HepG2 (cell line): ENCODE data around the gene RABGAP1. TPM values are rescaled to one million over a fixed set of nuclear protein-coding genes. Genes with fewer than 3 reads are reported as not detected.

Source experiments
- ARID4A ChIP-seq: sonication (generic); formaldehyde crosslinking; IDR thresholded peaks from 2 replicates; pipeline ENCODE4 v1.5.0; 2020; ENCODE audit warnings: mild to moderate bottlenecking, missing genetic modification reagents, borderline replicate concordance
- CBX1 ChIP-seq: IDR thresholded peaks from one replicate; pipeline ENCODE4 v1.6.1; 2016; ENCODE audit warnings: antibody characterized with exemption, low read depth
- EED ChIP-seq: sonication (generic); formaldehyde crosslinking; IDR thresholded peaks from 2 replicates; pipeline ENCODE4 v1.5.0; 2020; ENCODE audit warnings: mild to moderate bottlenecking, missing genetic modification reagents
- FOSL1 ChIP-seq: sonication (generic); formaldehyde crosslinking; IDR thresholded peaks from 2 replicates; pipeline ENCODE4 v1.9.0; 2021; ENCODE audit warnings: missing genetic modification reagents, borderline replicate concordance
- GMEB2 ChIP-seq: IDR thresholded peaks from 2 replicates; pipeline ENCODE4 v1.6.1; 2016; ENCODE audit warnings: missing biosample characterization, missing genetic modification reagents, low read depth
- IKZF4 ChIP-seq: sonication (generic); formaldehyde crosslinking; IDR thresholded peaks from 2 replicates; pipeline ENCODE4 v1.5.1; 2020; ENCODE audit warnings: borderline replicate concordance, mild to moderate bottlenecking, low read depth, missing genetic modification reagents; ENCODE audit errors: not compliant biosample characterization
- IKZF5 ChIP-seq: IDR thresholded peaks from 2 replicates; pipeline ENCODE4 v1.6.1; 2018; ENCODE audit warnings: missing genetic modification reagents, mild to moderate bottlenecking, missing compliant biosample characterization
- KLF15 ChIP-seq: sonication (generic); formaldehyde crosslinking; IDR thresholded peaks from 2 replicates; pipeline ENCODE4 v1.8.1; 2023; ENCODE audit warnings: borderline replicate concordance, mild to moderate bottlenecking, inconsistent platforms, missing genetic modification reagents, mixed read lengths
- MBD4 ChIP-seq: IDR thresholded peaks from 2 replicates; pipeline ENCODE4 v1.6.1; 2012; ENCODE audit warnings: low read length, inconsistent platforms, borderline replicate concordance
- PBX3 ChIP-seq: sonication (generic); formaldehyde crosslinking; IDR thresholded peaks from 2 replicates; pipeline ENCODE4 v1.8.1; 2023; ENCODE audit warnings: missing genetic modification reagents, inconsistent platforms, borderline replicate concordance
- SNAI1 ChIP-seq: sonication (generic); formaldehyde crosslinking; IDR thresholded peaks from 2 replicates; pipeline ENCODE4 v1.5.0; 2020; ENCODE audit warnings: mild to moderate bottlenecking, missing genetic modification reagents, borderline replicate concordance
- TEF ChIP-seq: sonication (generic); formaldehyde crosslinking; IDR thresholded peaks from 2 replicates; pipeline ENCODE4 v1.5.0; 2020; ENCODE audit warnings: missing genetic modification reagents
- ZBTB34 ChIP-seq: sonication (generic); formaldehyde crosslinking; IDR thresholded peaks from 2 replicates; pipeline ENCODE4 v1.8.0; 2022; ENCODE audit warnings: mild to moderate bottlenecking, missing genetic modification reagents
- ZUFSP ChIP-seq: sonication (generic); formaldehyde crosslinking; IDR thresholded peaks from 2 replicates; pipeline ENCODE4 v1.9.0; 2021; ENCODE audit warnings: missing genetic modification reagents, mild to moderate bottlenecking, borderline replicate concordance
- polyA plus RNA-seq, 8 experiments: library from polyadenylated mRNA; depleted of rRNA in 3 of 8; stranded (reverse) in 7 of 8; unstranded in 1 of 8; fragments of >200 nt; fragmentation: Illumina TruSeq in 4 of 8; extraction: Trizol in 4 of 8; gene quantifications; 2 replicates each; pipeline versions ENCODE4 v1.2.1 to v1.2.3, GENCODE V29; 2011 to 2016; ENCODE audit warnings: low read depth in 4 of 8, missing spikeins in 1 of 8, mixed read lengths in 1 of 8; ENCODE audit not compliant: insufficient read depth in 1 of 8
- total RNA-seq, 5 experiments: library from RNA; depleted of rRNA; stranded (reverse); fragments of >200 nt; fragmentation: Illumina TruSeq; extraction: Trizol; gene quantifications; 2 replicates each; pipeline ENCODE4 v1.2.3, GENCODE V29; 2016; ENCODE audit warnings: low read depth in 1 of 5

RABGAP1 gene
- total and polyA plus RNA-seq, 2 of the 13 experiments (the other 11 are each of a cell fraction or from before 2014, with no cell fraction given): 19.1 to 19.3 TPM

GRCh38 chr9:122904823-122905710 lies 35.8 kb upstream of the RABGAP1 start, which contains the start of gene RC3H2 (continued):
- TF ChIP-seq KLF15 (CRISPR knock-in tag): no peak
- peak; percentile 44; the same call in 1 of the 2 replicates for TF ChIP-seq IKZF5 (CRISPR knock-in tag)
- no peak for TF ChIP-seq PBX3
- TF ChIP-seq SNAI1 (CRISPR knock-in tag): no peak
- TF ChIP-seq TEF (CRISPR knock-in tag): peak; percentile 44; the same call in 1 of the 2 replicates
- no peak for TF ChIP-seq IKZF4 (CRISPR knock-in tag)
- peak; percentile 81; the same call in 1 of the 2 replicates for TF ChIP-seq ARID4A (CRISPR knock-in tag)
- no peak for TF ChIP-seq EED (CRISPR knock-in tag)
- TF ChIP-seq FOSL1 (CRISPR knock-in tag): 0 out of 2 replicates have a peak, but pooled peaks have one; percentile 3
- no peak for TF ChIP-seq GMEB2 (CRISPR knock-in tag)
- TF ChIP-seq ZBTB34 (CRISPR knock-in tag): no peak
- peak; percentile 17 for TF ChIP-seq CBX1
- TF ChIP-seq MBD4: no peak
- TF ChIP-seq ZUFSP (CRISPR knock-in tag): no peak
